ENCODE measurements around the gene PSTPIP1. TPM values are rescaled to one million over a fixed set of nuclear protein-coding genes. Genes with fewer than 3 reads are reported as not detected.
A peak's percentile ranks its signal among the peaks of the same experiment; 100 is the strongest.

Gene PSTPIP1
- total and polyA plus RNA-seq, 2 of the 4 experiments (the other 2 are of a cell fraction), result 0.36 to 1.1 TPM

- no peaks in the 10 kb centered on the region for H3K9me3 ChIP-seq (ENCODE audit: control insufficient read depth, insufficient read depth, low read length)
- WGBS, 2 experiments (ENCODE audit: extremely low coverage in 2 of 2, insufficient read length in 1 of 2), result no CpG with 5 or more reads among the region's 12 CpGs
- peak overlapping the region; percentile 66 for H3K4ac ChIP-seq (ENCODE audit: low read depth, low read length)
- peak overlapping the region; percentile 81 for H2BK20ac ChIP-seq (ENCODE audit: low read depth, low read length)
- no peak overlapping the region for H3K4me3 ChIP-seq (ENCODE audit: insufficient read depth, low read depth, low read length)
- no peak overlapping the region for H3K27ac ChIP-seq (ENCODE audit: insufficient read depth, low read length)
- H2AFZ ChIP-seq (replicated peaks; ENCODE audit: low read length, poor library complexity), result peak overlapping the region; percentile 80
- intact Hi-C loops (cut with micrococcal nuclease), result no loop called here
- in situ Hi-C loops (cut with MboI; ENCODE audit: low sequenced_read_pairs), result loop anchor here (10.0 kb wide), 1 partner anchor 525 kb away; no protein-coding TSS in a partner anchor
- no peak overlapping the region for H2BK5ac ChIP-seq (ENCODE audit: low read depth, low read length, poor library complexity, severe bottlenecking)
- H3K27me3 ChIP-seq (ENCODE audit: control insufficient read depth, insufficient read depth, low read length), result peaks cover 3% of the 10 kb centered on the region; the same call in 1 of the 2 replicates
- H3K9me1 ChIP-seq (ENCODE audit: insufficient read depth, low read length), result peaks cover 14% of the 10 kb centered on the region
- peak overlapping the region; percentile 68 for H2BK120ac ChIP-seq (ENCODE audit: low read depth, low read length)
- ChIA-PET CTCF (no interaction called here), POLR2A (ENCODE audit: unreplicated experiment) (interaction anchor here (0.6 kb wide), 1 partner anchor 33 kb away, joined by 4 read pairs; no protein-coding TSS in a partner anchor)
- peak overlapping the region; percentile 78; the same call in 1 of the 2 replicates for H3K14ac ChIP-seq (replicated peaks; ENCODE audit: low read depth, low read length)
- no peaks in the 10 kb centered on the region for H3K36me3 ChIP-seq (ENCODE audit: control insufficient read depth, insufficient read depth, low read length)
- no peak overlapping the region for H3K9ac ChIP-seq (ENCODE audit: low read depth, low read length)
- TF ChIP-seq RFX5 (IDR thresholded peaks at IDR 0.05; ENCODE audit: low read depth, low read length) (no peak), MXI1 (IDR thresholded peaks at IDR 0.05; ENCODE audit: borderline replicate concordance, low read depth, low read length) (no peak), CHD1 (IDR thresholded peaks at IDR 0.05; ENCODE audit: low read depth, low read length) (no peak), SMC3 (IDR thresholded peaks at IDR 0.05; ENCODE audit: low read depth, low read length) (no peak), NFE2L2 (IDR thresholded peaks at IDR 0.05; ENCODE audit: low read depth, low read length) (no peak), USF2 (IDR thresholded peaks at IDR 0.05; ENCODE audit: low read depth, low read length) (no peak), RAD21 (IDR thresholded peaks at IDR 0.05; ENCODE audit: low read length) (no peak), CTCF (conservative IDR thresholded peaks at IDR 0.05; ENCODE audit: low read depth, low read length) (no peak)
- H3K4me1 ChIP-seq (ENCODE audit: control insufficient read depth, insufficient read depth, low read length), result peaks cover 12% of the 10 kb centered on the region
- peak overlapping the region; percentile 60 for H2AK9ac ChIP-seq (replicated peaks; ENCODE audit: low read depth, low read length, poor library complexity)
- dilution Hi-C loops (cut with HindIII; ENCODE audit: low sequenced_read_pairs, unreplicated experiment), result no loop called here
- no peak overlapping the region for H3K23ac ChIP-seq (ENCODE audit: low read depth, low read length)
- no peak overlapping the region for H4K5ac ChIP-seq (ENCODE audit: low read depth, low read length)
- BruUV-seq (replicated peaks), result no TSS peak
- no peak overlapping the region for H3K18ac ChIP-seq (ENCODE audit: low read depth, low read length)
- H2AK5ac ChIP-seq (ENCODE audit: low read depth, low read length), result peak overlapping the region; percentile 65; the same call in 1 of the 2 replicates
- no peaks in the 10 kb centered on the region for H4K20me1 ChIP-seq (ENCODE audit: insufficient read depth, low read length)
- H3K4me2 ChIP-seq (ENCODE audit: low read depth, low read length), result no peak overlapping the region
- peak; percentile 60 for DNase-seq
- peak overlapping the region in 1 of 2 experiments; percentile 66; a peak in 2 of 4 replicates for H4K8ac ChIP-seq (ENCODE audit: low read depth in 2 of 2, low read length in 2 of 2)
- peak overlapping the region; percentile 60 for H4K91ac ChIP-seq (ENCODE audit: insufficient read depth, low read depth, low read length)
- no peak overlapping the region for H3K56ac ChIP-seq (ENCODE audit: extremely low read depth, insufficient read depth, low read length)
- H2BK15ac ChIP-seq (ENCODE audit: low read depth, low read length), result peak overlapping the region; percentile 49; the same call in 2 of the 3 replicates
- H3K79me1 ChIP-seq (ENCODE audit: low read depth in 1 of 2, low read length in 2 of 2), result no peaks in the 10 kb centered on the region
- ATAC-seq (ENCODE audit: low read depth), result no peak
Measured at GRCh38 chr15:77019521-77020331, 24.8 kb downstream of the PSTPIP1 start.
